GM23338 (cell line): ENCODE measurements around the gene AGAP9. TPM values are rescaled to one million over a fixed set of nuclear protein-coding genes. Genes with fewer than 3 reads are reported as not detected.

ENCODE experiments used
- ATAC-seq: fragments of 200-7000 bp; cut with Tn5 transposase; 3 replicates; pipeline ENCODE4 v1.9.1; 2020
- DNase-seq: peaks from one replicate; pipeline ENCODE4 v3.0.0-alpha.2; 2015; ENCODE audit warnings: low spot score
- H2AFZ ChIP-seq: fragments of 200-600 bp; sonication (generic); 2 replicates; pipeline ENCODE4 v1.8.0; 2016; ENCODE audit warnings: antibody characterized with exemption, mild to moderate bottlenecking, moderate library complexity
- H3F3A ChIP-seq: fragments of 200-600 bp; sonication (generic); replicated peaks from 2 replicates; pipeline ENCODE4 v1.8.0; 2017; ENCODE audit warnings: antibody characterized with exemption, mixed run types, low read depth
- H3K27ac ChIP-seq: fragments of 200-600 bp; sonication (generic); 2 replicates; pipeline ENCODE4 v1.6.1; 2016; ENCODE audit warnings: low read depth
- H3K27me3 ChIP-seq: fragments of 200-600 bp; sonication (generic); 2 replicates; pipeline ENCODE4 v1.8.0; 2016; ENCODE audit warnings: mild to moderate bottlenecking, mixed run types, moderate library complexity; ENCODE audit not compliant: insufficient read depth
- H3K36me3 ChIP-seq: fragments of 200-600 bp; sonication (generic); 2 replicates; pipeline ENCODE4 v1.8.0; 2016; ENCODE audit warnings: mild to moderate bottlenecking; ENCODE audit not compliant: insufficient read depth
- H3K4me1 ChIP-seq: fragments of 200-600 bp; sonication (generic); 2 replicates; pipeline ENCODE4 v1.8.0; 2016; ENCODE audit warnings: mild to moderate bottlenecking, moderate library complexity; ENCODE audit not compliant: insufficient read depth
- H3K4me2 ChIP-seq: fragments of 200-600 bp; sonication (generic); 2 replicates; pipeline ENCODE4 v1.7.1; 2017; ENCODE audit warnings: mixed run types
- H3K4me3 ChIP-seq: fragments of 200-600 bp; sonication (generic); 2 replicates; pipeline ENCODE4 v1.6.1; 2016; ENCODE audit warnings: mixed run types
- H3K79me2 ChIP-seq: fragments of 200-600 bp; sonication (generic); replicated peaks from 2 replicates; pipeline ENCODE4 v1.8.0; 2017; ENCODE audit warnings: mild to moderate bottlenecking; ENCODE audit not compliant: insufficient read depth
- H3K9me2 ChIP-seq: fragments of 200-600 bp; sonication (generic); 2 replicates; pipeline ENCODE4 v1.8.0; 2017; ENCODE audit not compliant: insufficient read depth
- H4K20me1 ChIP-seq: fragments of 200-600 bp; sonication (generic); replicated peaks from 2 replicates; pipeline ENCODE4 v1.8.0; 2017; ENCODE audit warnings: mild to moderate bottlenecking; ENCODE audit not compliant: insufficient read depth
- H3K27ac Mint-ChIP-seq: 2 replicates; pipeline ENCODE4 v1.8.0; 2020; ENCODE audit warnings: inconsistent platforms, mild to moderate bottlenecking, moderate library complexity, mixed read lengths
- H3K27me3 Mint-ChIP-seq: 3 replicates; pipeline ENCODE4 v1.8.0; 2022; ENCODE audit warnings: low read depth, mild to moderate bottlenecking, moderate library complexity, mixed read lengths, inconsistent platforms; ENCODE audit not compliant: insufficient read depth, poor library complexity
- H3K36me3 Mint-ChIP-seq: 3 replicates; pipeline ENCODE4 v1.8.0; 2021; ENCODE audit warnings: low read depth, mild to moderate bottlenecking, inconsistent platforms, moderate library complexity, mixed read lengths
- H3K4me1 Mint-ChIP-seq: 3 replicates; pipeline ENCODE4 v1.8.0; 2020; ENCODE audit warnings: mild to moderate bottlenecking, inconsistent platforms, mixed read lengths
- H3K4me3 Mint-ChIP-seq: 3 replicates; pipeline ENCODE4 v1.8.0; 2021; ENCODE audit warnings: moderate library complexity, mild to moderate bottlenecking, inconsistent platforms, mixed read lengths
- H3K9me3 Mint-ChIP-seq: 3 replicates; pipeline ENCODE4 v1.8.0; 2020; ENCODE audit warnings: moderate library complexity, mild to moderate bottlenecking, inconsistent platforms, mixed read lengths
- CREB1 ChIP-seq: fragments of 250-450 bp; sonication (Bioruptor Pico); IDR thresholded peaks from 2 replicates; pipeline ENCODE4 v1.5.0; 2020; ENCODE audit warnings: low read depth, mild to moderate bottlenecking, moderate library complexity
- EZH2 ChIP-seq: fragments of 200-600 bp; sonication (generic); IDR thresholded peaks from one replicate; pipeline ENCODE4 v1.8.0; 2017; ENCODE audit warnings: antibody characterized with exemption, mild to moderate bottlenecking, low read depth; ENCODE audit not compliant: unreplicated experiment
- EZH2phosphoT487 ChIP-seq: fragments of 200-600 bp; sonication (generic); IDR thresholded peaks from one replicate; pipeline ENCODE4 v1.8.1; 2018; ENCODE audit warnings: antibody characterized with exemption; ENCODE audit not compliant: unreplicated experiment
- JUNB ChIP-seq: IDR thresholded peaks from one replicate; pipeline ENCODE4 v1.6.1; 2016; ENCODE audit warnings: antibody characterized with exemption; ENCODE audit not compliant: unreplicated experiment
- NANOG ChIP-seq: IDR thresholded peaks from 2 replicates; pipeline ENCODE4 v1.6.1; 2016; ENCODE audit warnings: antibody characterized with exemption, borderline replicate concordance
- POLR2AphosphoS5 ChIP-seq: IDR thresholded peaks from 2 replicates; pipeline ENCODE4 v1.6.1; 2016; ENCODE audit warnings: antibody characterized with exemption, low read depth
- STAT1 ChIP-seq: IDR thresholded peaks from one replicate; pipeline ENCODE4 v1.6.1; 2016; ENCODE audit warnings: antibody characterized with exemption; ENCODE audit not compliant: unreplicated experiment
- ZNF114 ChIP-seq: fragments of 250-450 bp; sonication (Bioruptor Pico); IDR thresholded peaks from 2 replicates; pipeline ENCODE4 v1.5.0; 2020; ENCODE audit warnings: mild to moderate bottlenecking, moderate library complexity
- ZNF331 ChIP-seq: fragments of 250-450 bp; sonication (Bioruptor Pico); IDR thresholded peaks from 2 replicates; pipeline ENCODE4 v1.5.0; 2020; ENCODE audit warnings: low read depth, mild to moderate bottlenecking, moderate library complexity
- polyA plus RNA-seq: library from polyadenylated mRNA; unstranded; fragments of >200 nt; fragmentation: Nextera tagmentation; extraction: Ambion mirVana; gene quantifications from 2 replicates; pipeline ENCODE4 v1.2.1, GENCODE V29; 2016
- total RNA-seq: library from RNA; depleted of rRNA; stranded (reverse); fragments of >200 nt; shearing (Covaris generic); gene quantifications from 2 replicates; pipeline ENCODE4 v1.2.3, GENCODE V29; 2014
- TF ChIP-seq, protein P1 (sequence below), 2 experiments: fragments of 200-600 bp in 1 of 2; sonication (generic) in 1 of 2; conservative IDR thresholded peaks; 2 replicates each; pipeline versions ENCODE4 v1.5.1 to v1.6.1; 2016 to 2017; ENCODE audit warnings: antibody characterized with exemption in 2 of 2, low read depth in 2 of 2, mild to moderate bottlenecking in 2 of 2, moderate library complexity in 1 of 2
- TF ChIP-seq, protein P2 (sequence below): IDR thresholded peaks from one replicate; pipeline ENCODE4 v1.6.1; 2018; ENCODE audit warnings: antibody characterized with exemption; ENCODE audit not compliant: unreplicated experiment
- TF ChIP-seq, protein P3 (sequence below): IDR thresholded peaks from 2 replicates; pipeline ENCODE4 v1.6.1; 2016; ENCODE audit warnings: antibody characterized with exemption

The AGAP9 gene
- total and polyA plus RNA-seq, 2 experiments from 2014 or later, result 6.9 to 7.2 TPM

DNA sequence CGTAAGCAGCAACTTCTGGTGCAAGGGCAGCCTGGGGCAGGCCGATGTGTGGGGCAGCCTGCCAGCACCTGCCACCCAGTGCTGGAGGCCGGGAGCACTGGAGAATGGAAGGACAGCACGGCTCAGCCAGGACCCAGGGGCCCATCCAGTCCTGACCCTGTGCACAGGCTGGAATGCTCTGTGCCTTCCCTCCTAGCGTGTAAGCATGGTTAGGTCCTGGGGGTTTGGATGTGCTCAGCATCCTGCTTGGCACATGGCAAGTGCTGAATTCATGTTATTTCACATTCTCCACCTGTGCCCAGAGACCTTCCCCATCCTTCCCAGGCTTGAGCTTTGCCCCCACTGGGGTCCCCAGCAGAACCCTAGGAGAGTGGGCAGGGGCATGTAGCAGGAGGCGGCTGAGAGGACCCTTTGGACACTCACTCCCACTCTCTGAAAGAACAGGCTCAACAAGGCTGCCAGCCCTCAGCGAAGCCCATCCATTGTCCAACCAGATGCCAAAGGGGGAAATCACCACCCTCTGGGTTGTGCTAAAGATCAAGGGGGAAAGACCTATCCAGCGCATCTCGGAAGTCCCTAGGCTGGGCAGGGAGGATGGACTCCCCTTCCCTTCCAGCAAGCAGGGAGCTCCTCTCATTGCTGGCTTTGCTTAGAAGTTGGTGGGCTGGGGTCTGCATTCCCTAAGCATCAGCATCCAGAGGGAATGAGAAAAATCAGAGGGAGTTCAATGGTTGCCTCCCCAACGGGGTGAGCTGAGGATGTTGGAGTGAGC is 69.2 kb downstream of the AGAP9 start (continued):
- TF ChIP-seq, protein P1, sequence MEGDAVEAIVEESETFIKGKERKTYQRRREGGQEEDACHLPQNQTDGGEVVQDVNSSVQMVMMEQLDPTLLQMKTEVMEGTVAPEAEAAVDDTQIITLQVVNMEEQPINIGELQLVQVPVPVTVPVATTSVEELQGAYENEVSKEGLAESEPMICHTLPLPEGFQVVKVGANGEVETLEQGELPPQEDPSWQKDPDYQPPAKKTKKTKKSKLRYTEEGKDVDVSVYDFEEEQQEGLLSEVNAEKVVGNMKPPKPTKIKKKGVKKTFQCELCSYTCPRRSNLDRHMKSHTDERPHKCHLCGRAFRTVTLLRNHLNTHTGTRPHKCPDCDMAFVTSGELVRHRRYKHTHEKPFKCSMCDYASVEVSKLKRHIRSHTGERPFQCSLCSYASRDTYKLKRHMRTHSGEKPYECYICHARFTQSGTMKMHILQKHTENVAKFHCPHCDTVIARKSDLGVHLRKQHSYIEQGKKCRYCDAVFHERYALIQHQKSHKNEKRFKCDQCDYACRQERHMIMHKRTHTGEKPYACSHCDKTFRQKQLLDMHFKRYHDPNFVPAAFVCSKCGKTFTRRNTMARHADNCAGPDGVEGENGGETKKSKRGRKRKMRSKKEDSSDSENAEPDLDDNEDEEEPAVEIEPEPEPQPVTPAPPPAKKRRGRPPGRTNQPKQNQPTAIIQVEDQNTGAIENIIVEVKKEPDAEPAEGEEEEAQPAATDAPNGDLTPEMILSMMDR (conservative IDR thresholded peaks at IDR 0.05; ENCODE audit: low read depth in 2 of 2), result no peak
- no peak for TF ChIP-seq JUNB
- no peak for TF ChIP-seq ZNF331 (CRISPR knock-in tag)
- TF ChIP-seq ZNF114 (CRISPR knock-in tag), result no peak
- no peak for TF ChIP-seq EZH2phosphoT487
- no peak for TF ChIP-seq POLR2AphosphoS5
- no peak for TF ChIP-seq NANOG

DNA sequence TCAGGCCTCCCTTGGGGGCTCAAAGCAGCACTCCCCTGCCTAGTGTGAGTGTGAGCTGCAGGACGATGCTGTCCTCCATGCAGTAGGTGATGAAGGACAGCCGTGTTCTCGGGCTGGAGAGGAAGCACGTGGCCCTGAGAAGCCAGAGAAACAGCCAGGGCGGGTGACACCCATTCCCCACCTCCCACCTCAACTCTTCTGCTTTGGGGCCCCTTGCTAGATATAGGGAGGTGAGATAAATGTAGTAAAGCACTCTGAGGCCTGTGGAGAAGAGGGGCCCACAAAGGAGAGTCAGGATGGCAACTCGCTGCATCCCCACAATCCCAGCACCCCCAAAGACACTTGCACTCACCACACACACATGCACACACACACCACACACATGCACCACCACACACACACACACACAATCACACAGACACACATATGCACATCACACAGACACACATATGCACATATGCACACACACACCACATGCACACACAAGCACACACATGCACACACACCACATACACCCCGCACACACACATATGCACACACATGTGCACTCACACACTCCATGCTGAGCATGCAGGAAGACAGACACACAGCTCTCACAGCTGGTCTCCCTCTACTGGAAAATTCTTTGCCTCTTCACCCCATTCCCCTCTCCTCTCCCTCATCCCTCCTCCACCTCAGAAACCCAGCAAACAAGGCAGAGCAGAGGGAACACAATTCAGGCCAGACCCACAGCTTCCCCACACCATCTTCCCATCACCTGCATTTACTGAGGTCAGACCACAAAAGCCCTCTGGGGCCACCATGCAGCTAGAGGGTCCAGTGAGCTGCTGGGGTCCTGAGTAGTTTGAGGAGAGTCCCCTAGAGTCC is 70.1 kb downstream of the AGAP9 start:
- Histone ChIP-seq H3K4me1 (no peaks in the 10 kb centered on the region), H3K4me3 (no peak overlapping the region), H3K27ac (no peak overlapping the region), H2AFZ (no peak overlapping the region), H3K36me3 (no peaks in the 10 kb centered on the region), H3K27me3 (no peaks in the 10 kb centered on the region), H3F3A (no peaks in the 10 kb centered on the region), H4K20me1 (no peaks in the 10 kb centered on the region), H3K79me2 (no peaks in the 10 kb centered on the region), H3K9me2 (no peaks in the 10 kb centered on the region), H3K4me2 (no peak overlapping the region)
- Mint-ChIP-seq H3K27me3 (peaks cover 14% of the 10 kb centered on the region), H3K9me3 (no peaks in the 10 kb centered on the region), H3K36me3 (no peaks in the 10 kb centered on the region; the same call in 2 of the 3 replicates), H3K4me3 (no peak overlapping the region), H3K4me1 (peaks cover 18% of the 10 kb centered on the region), H3K27ac (no peak overlapping the region)
- ATAC-seq, result no peak
- no peak for DNase-seq
- TF ChIP-seq EZH2phosphoT487, result no peak
- TF ChIP-seq CREB1 (CRISPR knock-in tag), result no peak
- no peak for TF ChIP-seq POLR2AphosphoS5
- TF ChIP-seq, protein P2, sequence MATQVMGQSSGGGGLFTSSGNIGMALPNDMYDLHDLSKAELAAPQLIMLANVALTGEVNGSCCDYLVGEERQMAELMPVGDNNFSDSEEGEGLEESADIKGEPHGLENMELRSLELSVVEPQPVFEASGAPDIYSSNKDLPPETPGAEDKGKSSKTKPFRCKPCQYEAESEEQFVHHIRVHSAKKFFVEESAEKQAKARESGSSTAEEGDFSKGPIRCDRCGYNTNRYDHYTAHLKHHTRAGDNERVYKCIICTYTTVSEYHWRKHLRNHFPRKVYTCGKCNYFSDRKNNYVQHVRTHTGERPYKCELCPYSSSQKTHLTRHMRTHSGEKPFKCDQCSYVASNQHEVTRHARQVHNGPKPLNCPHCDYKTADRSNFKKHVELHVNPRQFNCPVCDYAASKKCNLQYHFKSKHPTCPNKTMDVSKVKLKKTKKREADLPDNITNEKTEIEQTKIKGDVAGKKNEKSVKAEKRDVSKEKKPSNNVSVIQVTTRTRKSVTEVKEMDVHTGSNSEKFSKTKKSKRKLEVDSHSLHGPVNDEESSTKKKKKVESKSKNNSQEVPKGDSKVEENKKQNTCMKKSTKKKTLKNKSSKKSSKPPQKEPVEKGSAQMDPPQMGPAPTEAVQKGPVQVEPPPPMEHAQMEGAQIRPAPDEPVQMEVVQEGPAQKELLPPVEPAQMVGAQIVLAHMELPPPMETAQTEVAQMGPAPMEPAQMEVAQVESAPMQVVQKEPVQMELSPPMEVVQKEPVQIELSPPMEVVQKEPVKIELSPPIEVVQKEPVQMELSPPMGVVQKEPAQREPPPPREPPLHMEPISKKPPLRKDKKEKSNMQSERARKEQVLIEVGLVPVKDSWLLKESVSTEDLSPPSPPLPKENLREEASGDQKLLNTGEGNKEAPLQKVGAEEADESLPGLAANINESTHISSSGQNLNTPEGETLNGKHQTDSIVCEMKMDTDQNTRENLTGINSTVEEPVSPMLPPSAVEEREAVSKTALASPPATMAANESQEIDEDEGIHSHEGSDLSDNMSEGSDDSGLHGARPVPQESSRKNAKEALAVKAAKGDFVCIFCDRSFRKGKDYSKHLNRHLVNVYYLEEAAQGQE, result no peak
- TF ChIP-seq, protein P1 (conservative IDR thresholded peaks at IDR 0.05; ENCODE audit: low read depth in 2 of 2), result no peak
- TF ChIP-seq, protein P3, sequence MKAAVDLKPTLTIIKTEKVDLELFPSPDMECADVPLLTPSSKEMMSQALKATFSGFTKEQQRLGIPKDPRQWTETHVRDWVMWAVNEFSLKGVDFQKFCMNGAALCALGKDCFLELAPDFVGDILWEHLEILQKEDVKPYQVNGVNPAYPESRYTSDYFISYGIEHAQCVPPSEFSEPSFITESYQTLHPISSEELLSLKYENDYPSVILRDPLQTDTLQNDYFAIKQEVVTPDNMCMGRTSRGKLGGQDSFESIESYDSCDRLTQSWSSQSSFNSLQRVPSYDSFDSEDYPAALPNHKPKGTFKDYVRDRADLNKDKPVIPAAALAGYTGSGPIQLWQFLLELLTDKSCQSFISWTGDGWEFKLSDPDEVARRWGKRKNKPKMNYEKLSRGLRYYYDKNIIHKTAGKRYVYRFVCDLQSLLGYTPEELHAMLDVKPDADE, result no peak
- TF ChIP-seq NANOG, result no peak
- no peak for TF ChIP-seq STAT1
- no peak for TF ChIP-seq EZH2
- no peak for TF ChIP-seq JUNB
